ENCODE results near the gene PRDM16.

DNA sequence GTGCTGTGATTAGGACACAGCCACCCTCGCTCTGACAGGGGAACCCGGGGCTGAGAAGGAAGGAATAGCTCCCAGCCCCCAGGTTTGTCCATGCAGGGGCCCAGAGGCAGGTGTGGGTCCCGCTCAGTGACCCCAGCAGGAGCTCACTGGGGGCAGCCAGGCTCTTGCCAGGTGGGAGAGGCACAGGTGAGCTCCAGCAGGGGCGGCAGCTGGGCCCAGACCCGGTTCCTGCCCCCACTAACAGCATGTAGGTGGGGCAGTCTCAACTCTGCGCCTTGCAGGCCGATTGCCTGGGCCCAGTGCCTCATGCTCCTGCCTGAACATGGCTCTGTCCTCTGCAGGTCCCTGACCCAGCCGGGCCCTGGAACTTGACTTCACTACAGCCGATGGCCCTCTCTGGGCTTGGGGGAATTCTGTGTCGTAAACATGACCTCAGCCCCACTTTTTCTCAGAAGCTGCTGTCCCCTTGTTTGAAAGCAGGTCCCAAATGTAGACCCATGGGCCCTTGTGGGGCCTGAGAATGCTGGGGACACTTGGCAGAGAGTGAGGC lies 127.0 kb downstream of the PRDM16 start:
- TF ChIP-seq ZNF274 (IDR thresholded peaks at IDR 0.05; ENCODE audit: low read depth, low read length) (no peak), SUZ12 (IDR thresholded peaks at IDR 0.05; ENCODE audit: extremely low read depth, insufficient read depth, insufficient read length) (no peak), YY1 (IDR thresholded peaks at IDR 0.05; ENCODE audit: insufficient read depth, insufficient read length) (no peak)
